GM13976 (cell line): Measurements from ENCODE around the gene CACNA1H.

ENCODE experiments used
- DNase-seq: peaks from one replicate; pipeline ENCODE4 v3.0.0; 2012; ENCODE audit warnings: low spot score
- CTCF ChIP-seq: IDR thresholded peaks from 2 replicates; pipeline ENCODE4 v1.5.1; 2012; ENCODE audit warnings: borderline replicate concordance, mild to moderate bottlenecking; ENCODE audit not compliant: insufficient read depth; ENCODE audit errors: extremely low read depth, missing control alignments, control extremely low read depth
- in situ Hi-C: fragments of 300-500 bp; cut with MboI; formaldehyde crosslinking; loops from one replicate; pipeline ENCODE4 v1.12.0; 2022; ENCODE audit warnings: low sequenced_read_pairs, mixed read lengths, inconsistent platforms; ENCODE audit not compliant: unreplicated experiment

Gene CACNA1H

GRCh38 chr16:1175566-1176279, 22.8 kb downstream of the CACNA1H start:
- no peak for DNase-seq
- in situ Hi-C loops = no loop called here
- no peak for TF ChIP-seq CTCF

- DNase-seq = no peak
- in situ Hi-C loops = no loop called here
- no peak for TF ChIP-seq CTCF
These were observed 23.5 kb downstream of the CACNA1H start for GRCh38 chr16:1176280-1176897.

- no peak for DNase-seq
- no peak for TF ChIP-seq CTCF
- in situ Hi-C loops = no loop called here
These were observed 24.1 kb downstream of the CACNA1H start for GRCh38 chr16:1177053-1177452.

- no peak for DNase-seq
- in situ Hi-C loops = no loop called here
- TF ChIP-seq CTCF = no peak
These were observed 24.8 kb downstream of the CACNA1H start for GRCh38 chr16:1177750-1178149.

- no peak for TF ChIP-seq CTCF
- in situ Hi-C loops = no loop called here
- DNase-seq = no peak
These were observed 25.5 kb downstream of the CACNA1H start for GRCh38 chr16:1178295-1178910.

- no peak for TF ChIP-seq CTCF
- no peak for DNase-seq
- in situ Hi-C loops = no loop called here
These were observed 27.9 kb downstream of the CACNA1H start for GRCh38 chr16:1180549-1181403.
